Right ventricle myocardium inferior (tissue), 1 donor: ENCODE results near the gene ARHGAP40. TPM values are rescaled to one million over a fixed set of nuclear protein-coding genes. Genes with fewer than 3 reads are reported as not detected.

ENCODE experiments used
- total RNA-seq: library from RNA; stranded (reverse); fragmentation: NEBNext Ultra II Directional; extraction: Animal tissue kit (Norgen Biotek cat#: 25700); gene quantifications from one replicate; pipeline ENCODE4 v1.2.1, GENCODE V29; 2021
- donor health status: DM: no; HTN: yes; CAD: no; lungs with severe emphysema.

ARHGAP40 gene
- total RNA-seq, 1 donor from 2014 or later = not detected

Other genes starting within 250 kb of the ARHGAP40 start
- 5.6 TPM for gene SNHG17, start 166.5 kb upstream of the ARHGAP40 start, total RNA-seq
- gene RALGAPB, start 129.0 kb upstream of the ARHGAP40 start, total RNA-seq = 21.9 TPM
- gene ADIG, start 20.6 kb upstream of the ARHGAP40 start, total RNA-seq = 0.43 TPM
- not detected for gene SLC32A1, start 122.7 kb downstream of the ARHGAP40 start, total RNA-seq
- gene ACTR5, start 146.7 kb downstream of the ARHGAP40 start, total RNA-seq = 2.6 TPM
- gene PPP1R16B, start 203.9 kb downstream of the ARHGAP40 start, total RNA-seq = 9.0 TPM